GM19467 (cell line): ENCODE measurements around the gene PRPF38B.
"Not testable (repeated sequence)": the region's sequence is repeated elsewhere in the genome, so short reads cannot be mapped to it uniquely, and the experiment has no call there.

Experiments used
- ATAC-seq: cut with Tn5 transposase; IDR thresholded peaks from one replicate; pipeline ENCODE4 v1.9.1; 2021; ENCODE audit warnings: mild to moderate bottlenecking, moderate library complexity; ENCODE audit not compliant: unreplicated experiment

Gene PRPF38B

GRCh38 chr1:108678706-108679105, 13.4 kb upstream of the PRPF38B start:
- ATAC-seq: no peak

- no peak for ATAC-seq
Observed at GRCh38 chr1:108679586-108680213, 12.4 kb upstream of the PRPF38B start.

GRCh38 chr1:108681701-108682100, 10.4 kb upstream of the PRPF38B start:
- ATAC-seq: not testable (repeated sequence)

GRCh38 chr1:108685529-108685928, 6.6 kb upstream of the PRPF38B start:
- no peak for ATAC-seq

GRCh38 chr1:108686614-108687313, 5.3 kb upstream of the PRPF38B start:
- ATAC-seq: no peak

GRCh38 chr1:108691128-108691941, 775 bp upstream of the PRPF38B start:
- no peak for ATAC-seq

GRCh38 chr1:108692724-108693655, 880 bp downstream of the PRPF38B start:
- peak; percentile 35 for ATAC-seq

GRCh38 chr1:108695535-108695934, 3.4 kb downstream of the PRPF38B start:
- no peak for ATAC-seq

GRCh38 chr1:108699375-108700332, 7.5 kb downstream of the PRPF38B start:
- no peak for ATAC-seq

GRCh38 chr1:108701176-108701849, 9.2 kb downstream of the PRPF38B start:
- no peak for ATAC-seq

- not testable (repeated sequence) for ATAC-seq
Observed at GRCh38 chr1:108702109-108702508, 10.0 kb downstream of the PRPF38B start.

- no peak for ATAC-seq
Observed at GRCh38 chr1:108703939-108704338, 11.8 kb downstream of the PRPF38B start.

GRCh38 chr1:108704496-108704895, 12.4 kb downstream of the PRPF38B start:
- no peak for ATAC-seq

GRCh38 chr1:108706643-108707042, 14.5 kb downstream of the PRPF38B start:
- ATAC-seq: no peak

- ATAC-seq: no peak
Observed at GRCh38 chr1:108708691-108709660, 16.9 kb downstream of the PRPF38B start.

GRCh38 chr1:108712606-108713150, 20.6 kb downstream of the PRPF38B start, which contains the start of gene FNDC7:
TSS of gene FNDC7 (plus strand) at chr1:108712908. CDS start at chr1:108712934, 26 bp downstream.
- ATAC-seq: no peak

- no peak for ATAC-seq
Observed at GRCh38 chr1:108715932-108716331, 23.8 kb downstream of the PRPF38B start.
